Activated CD4-positive, alpha-beta T cell treated with anti-CD3 and anti-CD28 coated beads, Interleukin-2, amount 10 ng/mL, durations not matched to agents 24 days and 14 days (primary cell): ENCODE results near the gene PLCB3. TPM values are rescaled to one million over a fixed set of nuclear protein-coding genes. Genes with fewer than 3 reads are reported as not detected.
"Not testable (repeated sequence)": the region's sequence is repeated elsewhere in the genome, so short reads cannot be mapped to it uniquely, and the experiment has no call there.

Experiments used
- DNase-seq: peaks from one replicate; pipeline ENCODE4 v3.0.0; 2022
- H3K27ac Mint-ChIP-seq: one replicate; pipeline ENCODE4 v1.8.0; 2022; ENCODE audit warnings: mild to moderate bottlenecking, mixed read lengths
- H3K27me3 Mint-ChIP-seq: one replicate; pipeline ENCODE4 v1.8.0; 2022; ENCODE audit warnings: mixed read lengths
- H3K36me3 Mint-ChIP-seq: one replicate; pipeline ENCODE4 v1.8.0; 2022; ENCODE audit warnings: low read depth, mild to moderate bottlenecking, mixed read lengths
- H3K4me1 Mint-ChIP-seq: one replicate; pipeline ENCODE4 v1.8.0; 2021; ENCODE audit warnings: mixed read lengths
- H3K4me3 Mint-ChIP-seq: one replicate; pipeline ENCODE4 v1.8.0; 2022; ENCODE audit warnings: mild to moderate bottlenecking, moderate library complexity, mixed read lengths
- H3K9me3 Mint-ChIP-seq: one replicate; pipeline ENCODE4 v1.8.0; 2021; ENCODE audit warnings: mixed read lengths
- intact Hi-C: fragments of 100-400 bp; cut with micrococcal nuclease; formaldehyde crosslinking; loops from one replicate; pipeline ENCODE4 v1.15.1; 2023
- total RNA-seq: library from RNA; stranded (reverse); gene quantifications from 2 replicates; pipeline ENCODE4 v1.2.3, GENCODE V29; 2022

Gene PLCB3
- total RNA-seq, 1 donor from 2014 or later: 16.6 TPM

GRCh38 chr11:64245401-64245796, 5.9 kb upstream of the PLCB3 start:
- H3K9me3 Mint-ChIP-seq: no peaks in the 10 kb centered on the region
- peaks cover 23% of the 10 kb centered on the region for H3K36me3 Mint-ChIP-seq
- no peak for DNase-seq
- H3K4me1 Mint-ChIP-seq: peaks cover 24% of the 10 kb centered on the region
- peak overlapping the region; percentile 94 for H3K27ac Mint-ChIP-seq
- intact Hi-C loops: loop anchor here (10.0 kb wide), 1 partner anchor 1641 kb away; the partner anchor contains the start of gene MTA2
- no peaks in the 10 kb centered on the region for H3K27me3 Mint-ChIP-seq
- H3K4me3 Mint-ChIP-seq: peak overlapping the region; percentile 90

DNA sequence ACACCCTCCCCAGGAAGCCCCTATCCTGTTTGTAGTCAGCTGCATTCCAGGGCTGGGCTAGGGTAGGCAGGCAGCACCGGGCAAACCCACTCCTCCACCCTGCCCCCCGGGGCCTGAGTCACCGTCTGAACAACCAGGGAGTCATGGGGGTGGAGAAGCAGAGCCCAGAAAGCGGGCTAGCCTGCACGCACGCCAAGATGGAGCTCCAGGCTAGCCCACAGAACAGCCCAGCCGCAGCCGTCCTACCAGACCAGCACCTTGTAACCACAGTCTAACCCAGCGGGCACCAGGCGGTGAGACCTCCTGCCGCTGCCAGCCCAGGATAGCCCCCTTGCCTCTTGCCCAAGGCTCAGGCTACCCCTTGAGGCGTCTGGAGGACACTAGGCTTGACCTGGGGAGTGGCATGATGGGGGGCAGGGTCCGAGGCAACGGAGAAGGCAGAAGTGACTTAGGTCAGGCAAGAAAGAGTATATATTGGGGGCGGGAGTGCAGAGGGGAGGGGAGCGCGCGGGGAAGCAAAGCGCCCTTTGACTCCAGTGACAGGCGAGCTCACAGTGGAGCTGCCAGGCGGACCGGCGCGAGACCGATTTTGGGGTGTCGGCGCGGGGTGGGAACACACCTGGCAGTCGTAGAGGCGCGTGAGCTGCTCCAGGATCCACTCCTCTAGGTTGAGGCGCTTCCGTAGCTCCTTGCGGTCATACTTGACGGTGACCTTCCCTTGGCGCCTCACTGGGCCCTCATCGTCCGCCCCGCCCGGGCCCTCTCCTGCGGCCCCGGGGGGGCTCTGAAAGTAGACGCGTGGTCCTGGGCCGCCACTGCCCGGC, 5.3 kb upstream of the PLCB3 start:
- intact Hi-C loops: loop anchor here (1.0 to 10.0 kb wide), 2 partner anchors 59 to 1641 kb away; partner anchors contain the start of genes ESRRA and MTA2
- Mint-ChIP-seq H3K4me3 (peak overlapping the region; percentile 90), H3K9me3 (no peaks in the 10 kb centered on the region), H3K27ac (peak overlapping the region; percentile 94), H3K27me3 (no peaks in the 10 kb centered on the region), H3K4me1 (peaks cover 24% of the 10 kb centered on the region), H3K36me3 (peaks cover 20% of the 10 kb centered on the region)
- peak; percentile 82 for DNase-seq

- H3K27me3 Mint-ChIP-seq, DNase-seq, H3K9me3 Mint-ChIP-seq: not testable (repeated sequence)
- intact Hi-C loops: loop anchor here (1.0 to 10.0 kb wide), 2 partner anchors 59 to 1642 kb away; partner anchors contain the start of genes ESRRA and MTA2
- H3K4me3 Mint-ChIP-seq: peak overlapping the region; percentile 90
- peaks cover 25% of the 10 kb centered on the region for H3K4me1 Mint-ChIP-seq
- H3K27ac Mint-ChIP-seq: peak overlapping the region; percentile 86
- H3K36me3 Mint-ChIP-seq: peaks cover 19% of the 10 kb centered on the region
These were observed 4.8 kb upstream of the PLCB3 start for GRCh38 chr11:64246621-64246870.

DNA sequence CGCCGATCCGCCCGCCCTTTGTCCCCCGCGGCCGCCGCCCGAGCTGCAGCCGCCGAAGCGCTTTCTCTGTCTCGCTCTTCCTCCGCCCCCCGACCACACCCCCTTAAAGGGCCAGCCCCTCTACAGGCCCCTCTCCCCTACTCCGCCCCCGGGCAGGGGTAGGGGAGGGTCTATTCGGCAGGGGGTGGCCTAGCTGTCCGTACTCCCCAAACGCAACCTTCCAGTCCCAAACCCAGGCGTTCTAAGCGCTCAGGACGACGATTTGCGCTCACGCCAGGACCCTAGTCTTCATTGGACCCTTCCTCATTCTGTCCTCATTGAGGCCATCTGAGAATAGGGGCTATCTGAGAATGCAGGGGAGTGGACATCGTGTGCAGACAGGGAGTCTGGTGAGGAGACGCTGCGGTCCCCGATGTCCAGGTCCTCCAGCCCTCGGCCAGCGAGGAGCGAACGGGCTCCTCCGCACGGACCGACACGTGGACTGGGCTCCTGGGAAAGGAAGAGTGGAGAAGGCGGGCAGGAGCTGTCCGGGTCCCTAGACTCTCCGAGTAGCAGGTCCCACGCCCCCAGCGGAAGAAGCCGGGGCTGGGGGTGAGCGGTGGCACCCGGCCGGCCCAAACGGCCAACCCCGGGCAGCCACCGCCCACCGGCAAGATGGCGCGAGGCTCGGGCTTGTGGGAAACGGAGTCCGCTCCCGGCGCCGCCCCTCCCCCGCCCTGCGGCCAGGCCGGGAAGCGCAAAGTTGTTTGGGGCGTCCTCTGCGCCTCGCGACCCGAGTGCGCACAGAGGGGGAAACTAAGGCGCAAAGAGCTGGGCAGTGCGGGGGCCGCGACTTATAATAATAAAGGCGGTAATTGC, 4.2 kb upstream of the PLCB3 start, which contains the start of gene PPP1R14B:
PPP1R14B (minus strand) TSS at position 73 of the 858 bp plus-strand sequence. CDS start 270 bp downstream, outside the sequence.
- H3K9me3 Mint-ChIP-seq: no peaks in the 10 kb centered on the region
- no peaks in the 10 kb centered on the region for H3K27me3 Mint-ChIP-seq
- H3K36me3 Mint-ChIP-seq: peaks cover 18% of the 10 kb centered on the region
- DNase-seq: peak; percentile 95
- intact Hi-C loops: loop anchor here (1.0 to 10.0 kb wide), 3 partner anchors 22 to 1642 kb away; partner anchors contain the start of genes ESRRA and MTA2
- peak within 1 kb of the TSS; percentile 94 for H3K27ac Mint-ChIP-seq
- peaks cover 29% of the 10 kb centered on the region for H3K4me1 Mint-ChIP-seq
- H3K4me3 Mint-ChIP-seq: peak within 1 kb of the TSS; percentile 90

GRCh38 chr11:64247729-64248531, 3.4 kb upstream of the PLCB3 start:
- Mint-ChIP-seq H3K27ac (no peak overlapping the region), H3K9me3 (no peaks in the 10 kb centered on the region), H3K27me3 (no peaks in the 10 kb centered on the region), H3K36me3 (peaks cover 12% of the 10 kb centered on the region), H3K4me1 (peaks cover 27% of the 10 kb centered on the region), H3K4me3 (peak overlapping the region; percentile 90)
- intact Hi-C loops: loop anchor here (1.0 to 10.0 kb wide), 2 partner anchors 21 to 1643 kb away; partner anchors contain the start of gene MTA2
- no peak for DNase-seq

DNA sequence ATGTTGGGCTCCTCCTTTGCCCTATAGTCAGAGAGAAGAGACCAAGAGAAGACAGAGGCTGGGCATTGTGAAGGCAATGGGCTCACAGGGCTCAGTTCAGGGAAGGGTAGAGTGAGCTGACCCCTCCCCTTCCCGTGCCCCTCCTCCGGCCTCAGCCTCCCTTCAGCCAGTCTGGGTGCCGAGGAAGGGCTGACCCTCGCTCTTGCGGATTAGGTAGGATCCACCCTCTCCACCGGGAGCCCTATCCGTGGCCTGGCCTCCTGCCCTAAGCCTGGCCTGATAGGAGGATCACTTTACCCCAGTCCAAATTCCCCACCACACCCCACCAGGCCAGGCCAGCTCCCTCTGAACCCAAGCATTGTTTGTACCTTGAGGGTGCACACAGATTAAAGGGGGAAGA, 2.8 kb upstream of the PLCB3 start:
- Mint-ChIP-seq H3K27me3 (no peaks in the 10 kb centered on the region), H3K9me3 (no peaks in the 10 kb centered on the region), H3K36me3 (peaks cover 7% of the 10 kb centered on the region), H3K4me3 (no peak overlapping the region), H3K4me1 (peaks cover 22% of the 10 kb centered on the region), H3K27ac (no peak overlapping the region)
- no peak for DNase-seq
- intact Hi-C loops: loop anchor here (10.0 kb wide), 1 partner anchor 1644 kb away; the partner anchor contains the start of gene MTA2

DNA sequence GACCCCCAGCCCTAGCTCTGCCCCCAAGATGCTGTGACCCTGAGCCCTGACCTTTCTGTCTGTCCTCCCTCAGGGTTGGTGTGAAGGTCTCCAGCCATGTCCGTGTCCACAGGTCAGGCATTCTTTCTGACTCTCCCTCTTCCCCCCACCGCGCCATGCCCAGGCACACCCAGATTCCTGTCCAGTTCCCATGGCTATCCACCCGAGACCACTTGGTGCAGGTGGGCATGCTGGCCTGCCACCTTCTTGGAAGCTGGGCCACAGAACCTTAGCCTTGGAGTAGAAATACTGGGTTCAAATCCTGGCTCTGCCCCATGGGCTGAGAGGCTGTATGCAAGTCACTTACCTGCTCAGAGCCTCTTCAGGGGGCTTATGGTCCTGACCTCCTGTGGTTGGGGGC, 2.3 kb upstream of the PLCB3 start:
- peak overlapping the region; percentile 56 for H3K27ac Mint-ChIP-seq
- intact Hi-C loops: loop anchor here (10.0 kb wide), 1 partner anchor 1644 kb away; the partner anchor contains the start of gene MTA2
- H3K4me1 Mint-ChIP-seq: peaks cover 23% of the 10 kb centered on the region
- H3K9me3 Mint-ChIP-seq: no peaks in the 10 kb centered on the region
- DNase-seq: no peak
- peak overlapping the region; percentile 34 for H3K4me3 Mint-ChIP-seq
- H3K36me3 Mint-ChIP-seq: peaks cover 5% of the 10 kb centered on the region
- no peaks in the 10 kb centered on the region for H3K27me3 Mint-ChIP-seq

DNA sequence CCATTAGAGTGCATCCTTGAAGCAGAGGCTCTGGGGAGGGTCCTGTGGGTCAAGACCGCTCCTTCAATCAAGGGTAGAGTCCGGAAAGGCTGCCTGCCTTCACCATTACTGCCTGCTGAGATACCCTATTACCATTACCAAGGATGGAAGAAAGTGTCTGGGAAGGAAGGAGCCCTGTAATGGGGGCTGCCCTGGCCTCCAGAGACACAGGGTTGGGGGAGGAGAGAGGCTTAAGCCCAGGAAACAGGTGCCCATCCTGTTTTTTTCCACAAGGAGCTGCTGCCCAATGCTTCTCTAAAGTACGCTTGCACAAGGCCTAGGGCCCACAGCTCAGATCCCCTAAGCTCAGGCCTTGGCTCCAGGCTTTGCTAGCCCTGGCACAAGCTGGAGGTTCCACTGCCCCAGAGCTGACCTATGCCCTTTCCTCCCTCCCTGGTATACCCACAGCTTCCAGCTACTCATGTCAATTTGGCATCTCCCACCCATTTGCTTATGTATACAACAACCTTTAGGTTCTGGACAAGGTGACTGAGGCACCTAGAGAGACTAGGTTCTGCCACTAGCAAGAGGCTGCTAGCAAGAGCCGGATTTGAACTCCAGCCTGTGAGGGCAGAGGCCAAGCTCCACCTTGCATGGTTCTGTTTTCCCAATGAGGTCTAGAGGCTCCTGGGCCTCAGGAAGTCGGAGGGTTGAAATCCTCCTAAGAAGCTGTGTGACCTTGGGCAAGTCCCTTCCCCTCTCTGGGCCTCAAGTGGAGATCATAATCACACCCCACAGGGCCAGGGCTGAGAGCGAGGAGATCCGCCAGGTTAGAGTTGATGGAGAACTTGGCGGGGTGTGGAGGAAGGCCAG, 1.5 kb upstream of the PLCB3 start:
- H3K27ac Mint-ChIP-seq: peak overlapping the region; percentile 34
- peaks cover 3% of the 10 kb centered on the region for H3K36me3 Mint-ChIP-seq
- DNase-seq: no peak
- H3K27me3 Mint-ChIP-seq: no peaks in the 10 kb centered on the region
- peak overlapping the region; percentile 86 for H3K4me3 Mint-ChIP-seq
- H3K4me1 Mint-ChIP-seq: peaks cover 23% of the 10 kb centered on the region
- H3K9me3 Mint-ChIP-seq: no peaks in the 10 kb centered on the region
- intact Hi-C loops: loop anchor here (10.0 kb wide), 1 partner anchor 1645 kb away; the partner anchor contains the start of gene MTA2

- intact Hi-C loops: loop anchor here (1.0 kb wide), 2 partner anchors 18 to 54 kb away; no protein-coding TSS in a partner anchor
- no peak for DNase-seq
- no peak overlapping the region for H3K27ac Mint-ChIP-seq
- peak overlapping the region; percentile 86 for H3K4me3 Mint-ChIP-seq
- H3K27me3 Mint-ChIP-seq: no peaks in the 10 kb centered on the region
- H3K4me1 Mint-ChIP-seq: peaks cover 23% of the 10 kb centered on the region
- H3K36me3 Mint-ChIP-seq: peaks cover 6% of the 10 kb centered on the region
- H3K9me3 Mint-ChIP-seq: no peaks in the 10 kb centered on the region
These were observed 815 bp upstream of the PLCB3 start for GRCh38 chr11:64250415-64251015.

GRCh38 chr11:64251753-64252002, 348 bp downstream of the PLCB3 start:
- intact Hi-C loops: loop anchor here (1.0 kb wide), 2 partner anchors 17 to 53 kb away; no protein-coding TSS in a partner anchor
- peaks cover 8% of the 10 kb centered on the region for H3K36me3 Mint-ChIP-seq
- H3K27me3 Mint-ChIP-seq: no peaks in the 10 kb centered on the region
- H3K4me3 Mint-ChIP-seq: peak overlapping the region; percentile 95
- peak overlapping the region; percentile 82 for H3K27ac Mint-ChIP-seq
- peaks cover 23% of the 10 kb centered on the region for H3K4me1 Mint-ChIP-seq
- DNase-seq: no peak
- H3K9me3 Mint-ChIP-seq: no peaks in the 10 kb centered on the region

GRCh38 chr11:64252003-64252872, 908 bp downstream of the PLCB3 start:
- peaks cover 9% of the 10 kb centered on the region for H3K36me3 Mint-ChIP-seq
- H3K27ac Mint-ChIP-seq: peak overlapping the region; percentile 82
- H3K4me3 Mint-ChIP-seq: peak overlapping the region; percentile 95
- no peaks in the 10 kb centered on the region for H3K27me3 Mint-ChIP-seq
- peak; percentile 79 for DNase-seq
- intact Hi-C loops: no loop called here
- no peaks in the 10 kb centered on the region for H3K9me3 Mint-ChIP-seq
- H3K4me1 Mint-ChIP-seq: peaks cover 23% of the 10 kb centered on the region
